AG04449 (cell line): ENCODE results near the gene PREP.

Experiments
- CTCF ChIA-PET: fragments of 350-600 bp; formaldehyde crosslinking; extraction: SDS; loops from one replicate; lab custom pipeline; 2021; ENCODE audit warnings: antibody characterized with exemption; lab: Yijun Ruan, JAX
- POLR2A ChIA-PET: fragments of 400-600, 350-600 bp; formaldehyde crosslinking; extraction: SDS; loops from one replicate; lab custom pipeline; 2020; ENCODE audit warnings: antibody characterized with exemption, inconsistent platforms; lab: Yijun Ruan, JAX
- DNase-seq: peaks from one replicate; pipeline ENCODE4 v3.0.0-alpha.2; 2010; ENCODE audit warnings: low read depth, low spot score
- H3K4me3 ChIP-seq: 2 replicates; pipeline ENCODE4 v1.5.1; 2011; ENCODE audit warnings: low read depth, mild to moderate bottlenecking, control low read depth, low read length
- TF ChIP-seq, protein P1 (sequence below): IDR thresholded peaks from one replicate; pipeline ENCODE4 v1.5.1; 2011; ENCODE audit warnings: mild to moderate bottlenecking, moderate library complexity, low read length, control low read depth, inconsistent platforms; ENCODE audit not compliant: insufficient read depth; ENCODE audit errors: missing control alignments

PREP gene

DNA sequence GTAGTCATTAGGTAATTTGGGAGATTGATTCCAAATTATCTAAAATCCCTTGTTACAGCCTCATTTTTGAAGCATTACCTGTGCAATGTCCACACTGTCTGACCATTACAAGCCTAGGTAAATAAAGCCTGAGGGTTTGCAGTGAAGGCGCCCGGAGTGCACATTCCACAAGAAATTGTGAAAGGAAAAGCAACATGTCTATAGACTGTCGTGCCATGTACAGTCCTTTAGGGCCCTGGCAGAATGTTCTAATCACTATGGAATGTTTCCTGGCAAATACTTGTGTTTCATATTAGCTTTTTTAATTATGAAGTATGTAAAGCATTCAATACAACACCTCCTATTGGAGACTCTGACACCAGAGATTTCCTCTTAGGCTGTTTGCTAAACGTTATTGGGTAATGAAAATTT is 28.9 kb downstream of the PREP start:
- ChIA-PET CTCF (interaction anchor here (0.6 to 5.8 kb wide), 10 partner anchors 11 to 600 kb away, joined by 3 to 76 read pairs (median 5); partner anchors contain the start of gene PREP), POLR2A (no interaction called here)
- DNase-seq: peak; percentile 62
- no peak overlapping the region for H3K4me3 ChIP-seq
- TF ChIP-seq, protein P1, sequence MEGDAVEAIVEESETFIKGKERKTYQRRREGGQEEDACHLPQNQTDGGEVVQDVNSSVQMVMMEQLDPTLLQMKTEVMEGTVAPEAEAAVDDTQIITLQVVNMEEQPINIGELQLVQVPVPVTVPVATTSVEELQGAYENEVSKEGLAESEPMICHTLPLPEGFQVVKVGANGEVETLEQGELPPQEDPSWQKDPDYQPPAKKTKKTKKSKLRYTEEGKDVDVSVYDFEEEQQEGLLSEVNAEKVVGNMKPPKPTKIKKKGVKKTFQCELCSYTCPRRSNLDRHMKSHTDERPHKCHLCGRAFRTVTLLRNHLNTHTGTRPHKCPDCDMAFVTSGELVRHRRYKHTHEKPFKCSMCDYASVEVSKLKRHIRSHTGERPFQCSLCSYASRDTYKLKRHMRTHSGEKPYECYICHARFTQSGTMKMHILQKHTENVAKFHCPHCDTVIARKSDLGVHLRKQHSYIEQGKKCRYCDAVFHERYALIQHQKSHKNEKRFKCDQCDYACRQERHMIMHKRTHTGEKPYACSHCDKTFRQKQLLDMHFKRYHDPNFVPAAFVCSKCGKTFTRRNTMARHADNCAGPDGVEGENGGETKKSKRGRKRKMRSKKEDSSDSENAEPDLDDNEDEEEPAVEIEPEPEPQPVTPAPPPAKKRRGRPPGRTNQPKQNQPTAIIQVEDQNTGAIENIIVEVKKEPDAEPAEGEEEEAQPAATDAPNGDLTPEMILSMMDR: no peak

DNA sequence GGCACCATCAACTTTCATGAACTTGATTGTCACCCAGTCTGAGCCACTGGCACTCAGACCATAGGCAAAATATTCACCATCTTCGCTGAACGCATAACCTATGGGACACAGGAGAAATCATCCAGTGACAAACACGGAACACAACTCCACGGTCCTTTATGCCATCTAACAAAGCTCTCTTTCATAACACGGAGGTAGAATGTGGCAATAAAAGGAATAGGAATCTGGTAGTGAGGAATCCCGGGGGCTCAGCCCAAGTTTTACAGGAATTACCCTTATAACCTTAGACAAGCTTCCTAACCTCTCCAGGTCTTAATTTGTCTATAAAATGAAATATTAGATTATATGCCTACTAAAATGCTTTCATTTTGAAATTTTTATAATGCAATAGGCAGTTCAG is 29.4 kb downstream of the PREP start:
- TF ChIP-seq, protein P1: no peak
- DNase-seq: no peak
- CTCF ChIA-PET: interaction anchor here (0.6 to 5.8 kb wide), 5 partner anchors 11 to 600 kb away, joined by 3 to 76 read pairs (median 4); partner anchors contain the start of gene PREP
- POLR2A ChIA-PET: no interaction called here
- no peak overlapping the region for H3K4me3 ChIP-seq

DNA sequence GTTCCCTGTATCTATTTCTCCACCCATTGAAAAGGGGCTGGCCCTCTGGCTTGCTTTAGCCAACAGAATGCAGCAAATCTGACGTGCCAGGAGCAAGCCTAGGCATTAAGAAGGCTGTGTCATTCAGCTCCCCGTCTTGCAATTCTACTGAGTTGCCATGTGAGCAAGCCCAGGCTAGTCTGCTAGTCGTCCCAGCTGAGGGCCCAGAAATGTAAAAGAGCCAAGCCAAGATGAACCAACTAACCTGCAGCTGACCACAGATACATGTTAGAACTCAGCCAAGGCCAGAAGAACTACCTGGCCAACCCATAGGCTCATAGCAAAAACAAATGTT is 30.1 kb downstream of the PREP start:
- no peak for DNase-seq
- no peak overlapping the region for H3K4me3 ChIP-seq
- TF ChIP-seq, protein P1: no peak
- CTCF ChIA-PET: interaction anchor here (1.5 to 5.8 kb wide), 4 partner anchors 10 to 286 kb away, joined by 4 to 76 read pairs (median 24); partner anchors contain the start of gene PREP
- POLR2A ChIA-PET: no interaction called here

DNA sequence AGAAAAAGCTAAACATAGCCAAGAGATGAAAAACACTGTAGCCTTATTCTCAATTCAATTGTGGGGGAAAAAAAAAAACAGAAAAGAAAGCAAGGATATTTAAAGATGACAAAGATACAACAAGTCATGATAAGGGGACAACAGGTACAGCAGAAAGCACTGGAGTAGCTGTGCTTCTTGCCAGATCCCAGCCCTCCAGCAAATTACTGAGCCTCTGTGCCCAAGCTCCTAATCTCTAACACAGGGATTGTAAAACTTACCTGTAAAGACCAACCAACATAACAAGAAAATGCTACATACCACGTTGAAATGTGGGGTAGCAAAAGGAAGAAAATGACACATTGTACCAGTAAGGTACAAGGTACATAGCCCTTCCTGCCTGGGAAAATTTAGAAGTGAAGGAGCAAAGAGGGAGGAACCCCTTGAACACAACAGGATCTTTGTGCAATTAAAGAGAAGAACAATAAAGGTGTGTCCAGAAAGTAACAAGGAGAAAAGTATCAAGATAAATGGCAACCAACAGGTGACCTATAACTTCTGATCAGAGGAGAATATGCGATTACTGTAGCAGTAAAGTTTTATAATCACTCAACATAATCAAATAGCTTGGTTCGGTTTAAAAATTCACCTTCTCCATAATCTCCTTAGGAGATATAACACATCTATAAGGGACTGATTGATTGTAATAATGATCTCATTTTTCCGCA is 30.6 kb downstream of the PREP start:
- POLR2A ChIA-PET: no interaction called here
- TF ChIP-seq, protein P1: no peak

GRCh38 chr6:105370351-105370750 is 32.5 kb downstream of the PREP start:
- DNase-seq: no peak
- ChIA-PET POLR2A (no interaction called here), CTCF (interaction anchor here (1.0 kb wide), 1 partner anchor 282 kb away, joined by 3 read pairs; no protein-coding TSS in a partner anchor)
- TF ChIP-seq, protein P1: no peak
- H3K4me3 ChIP-seq: no peak overlapping the region

More for the DNA sequence above, 30.6 kb downstream of the PREP start:
- no peak for DNase-seq
- CTCF ChIA-PET: interaction anchor here (1.3 to 5.8 kb wide), 5 partner anchors 10 to 286 kb away, joined by 4 to 76 read pairs (median 4); partner anchors contain the start of gene PREP
- no peak overlapping the region for H3K4me3 ChIP-seq

GRCh38 chr6:105369145-105369544 is 33.7 kb downstream of the PREP start:
- no peak overlapping the region for H3K4me3 ChIP-seq
- ChIA-PET POLR2A (interaction anchor here (0.7 kb wide), 1 partner anchor 90 kb away, joined by 3 read pairs; no protein-coding TSS in a partner anchor), CTCF (interaction anchor here (11.1 kb wide), 1 partner anchor 281 kb away, joined by 301 read pairs; no protein-coding TSS in a partner anchor)
- TF ChIP-seq, protein P1: no peak
- DNase-seq: no peak
